ENCODE data around the gene LMO1.

Gene LMO1

DNA sequence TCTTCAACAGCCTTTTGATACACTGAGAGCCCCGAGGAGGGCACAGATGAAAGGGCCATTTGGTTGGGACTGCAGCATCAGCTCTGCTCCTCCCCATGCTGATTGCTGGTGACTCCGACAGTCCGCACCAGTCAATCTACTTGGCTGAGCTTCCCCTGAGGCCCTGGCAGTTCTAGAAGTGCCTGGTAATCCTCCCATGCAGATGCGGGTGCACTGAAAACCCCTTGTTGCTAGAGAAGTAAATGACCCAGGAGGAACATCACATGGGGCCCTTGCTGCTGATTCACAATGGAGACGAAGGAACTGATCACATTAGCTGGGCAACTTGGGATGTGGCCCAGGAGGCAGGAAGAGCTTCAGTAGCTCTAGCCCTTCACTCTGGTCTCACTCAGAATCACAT lies 59.7 kb downstream of the LMO1 start:
- no peak for DNase-seq (ENCODE audit: low spot score)

DNA sequence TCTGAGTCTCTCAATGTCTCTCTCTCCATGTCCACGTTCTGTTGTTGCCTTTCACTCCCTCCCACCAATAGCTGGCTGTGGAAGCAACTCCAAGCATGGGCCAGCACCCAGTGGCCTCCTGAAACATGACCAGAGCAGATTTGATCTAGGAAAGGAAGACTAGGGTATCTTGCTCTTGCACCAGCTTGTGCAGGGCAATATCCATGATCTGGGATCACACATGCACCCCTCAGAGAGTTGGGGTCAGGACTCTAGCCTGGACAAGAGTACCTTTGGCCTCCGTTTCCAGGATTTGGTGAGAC lies 60.3 kb downstream of the LMO1 start:
- peak; percentile 48 for DNase-seq (ENCODE audit: low spot score)

- DNase-seq (ENCODE audit: low spot score), result peak; percentile 94
Measured at GRCh38 chr11:8202516-8203413, 60.9 kb downstream of the LMO1 start.

GRCh38 chr11:8201644-8202365 lies 61.9 kb downstream of the LMO1 start:
- DNase-seq (ENCODE audit: low spot score), result peak; percentile 65

- no peak for DNase-seq (ENCODE audit: low spot score)
Measured at GRCh38 chr11:8199676-8200075, 64.0 kb downstream of the LMO1 start.

DNA sequence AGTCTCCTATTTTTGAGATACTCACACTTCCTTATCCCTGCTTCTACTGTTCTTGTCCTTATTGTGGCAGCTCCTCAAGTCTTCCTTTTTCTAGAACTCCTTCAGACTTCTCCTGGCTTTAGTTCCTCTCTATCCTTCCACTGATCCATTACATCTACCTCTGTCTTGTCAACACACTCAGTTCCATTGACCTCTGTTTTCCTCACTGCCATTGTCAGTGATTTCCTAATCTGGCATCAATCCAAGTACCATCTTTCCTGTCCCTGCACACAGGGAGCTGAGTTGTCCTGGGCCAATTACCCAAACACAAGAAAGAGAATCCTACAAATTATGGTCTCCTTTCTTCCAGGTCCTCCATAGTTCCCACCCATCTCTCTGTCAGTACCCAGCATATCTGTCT lies 66.9 kb downstream of the LMO1 start:
- no peak for DNase-seq (ENCODE audit: low spot score)

DNA sequence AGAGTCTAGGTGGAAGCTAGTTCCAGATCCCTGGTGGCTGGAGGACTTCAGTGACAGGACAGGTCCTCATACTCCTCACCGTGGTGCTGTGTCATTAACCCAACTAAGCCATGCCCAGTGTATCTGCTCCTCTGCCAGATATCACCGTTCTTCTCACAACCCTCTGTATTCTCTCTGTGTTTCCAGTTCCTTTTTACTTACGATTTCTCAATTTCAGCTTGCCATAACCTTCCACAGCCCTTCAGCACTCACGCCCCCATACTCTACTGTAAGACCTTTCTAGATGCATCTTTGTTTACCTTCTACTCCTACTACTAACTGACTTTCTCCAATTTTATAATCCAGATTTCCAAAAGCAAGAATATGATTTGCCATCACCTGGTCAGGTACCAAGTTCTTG lies 68.7 kb downstream of the LMO1 start:
- peak; percentile 14 for DNase-seq (ENCODE audit: low spot score)

- no peak for DNase-seq (ENCODE audit: low spot score)
Measured at GRCh38 chr11:8192896-8193209, 70.8 kb downstream of the LMO1 start.

DNA sequence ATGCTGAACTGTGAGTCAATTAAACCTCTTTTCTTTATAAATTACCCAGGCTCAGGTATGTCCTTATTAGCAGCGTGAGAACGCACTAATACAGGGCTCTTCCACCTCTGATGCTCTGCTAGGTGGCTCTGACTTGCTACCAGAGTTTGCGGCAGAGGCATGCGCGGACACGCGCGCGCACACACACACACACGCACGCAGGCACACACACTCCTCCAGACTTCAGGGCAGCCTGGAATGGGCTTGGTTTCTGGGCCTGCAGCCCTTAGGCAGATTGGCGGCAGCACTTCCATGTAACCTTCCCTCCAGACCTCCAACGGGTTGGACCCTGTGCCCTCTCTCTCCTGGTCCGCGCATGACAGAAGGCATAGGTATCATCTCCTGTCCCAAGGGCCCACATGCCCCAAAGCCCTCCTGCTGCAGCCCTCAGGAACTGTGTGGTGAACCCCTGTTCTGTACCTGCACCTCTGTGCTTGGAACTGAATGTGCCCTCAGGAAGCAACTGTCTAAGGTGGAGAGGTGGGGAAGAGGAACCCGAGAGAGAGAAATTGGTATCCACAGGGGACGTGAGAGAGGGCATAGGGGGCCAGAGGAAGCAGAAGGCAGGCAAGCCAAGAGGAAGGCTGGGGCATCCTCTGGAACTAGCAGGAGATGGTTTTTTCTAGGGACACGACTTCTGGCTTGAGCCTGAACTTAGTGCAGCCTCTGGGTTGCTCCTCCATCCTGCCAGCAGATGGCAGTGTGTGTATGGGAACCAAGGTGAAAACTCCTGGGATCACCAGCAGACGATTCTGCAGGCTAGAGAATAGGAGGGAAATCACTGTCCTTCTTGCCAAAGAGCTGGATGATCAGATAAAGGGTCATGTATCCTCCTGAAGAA lies 71.4 kb downstream of the LMO1 start:
- peak; percentile 84 for DNase-seq (ENCODE audit: low spot score)

GRCh38 chr11:8190431-8190830 lies 73.2 kb downstream of the LMO1 start:
- no peak for DNase-seq (ENCODE audit: low spot score)

GRCh38 chr11:8186429-8186828 lies 77.2 kb downstream of the LMO1 start:
- no peak for DNase-seq (ENCODE audit: low spot score)

- DNase-seq (ENCODE audit: low spot score), result no peak
Measured at GRCh38 chr11:8183111-8183510, 80.6 kb downstream of the LMO1 start.

- DNase-seq (ENCODE audit: low spot score), result no peak
Measured at GRCh38 chr11:8180469-8180868, 83.2 kb downstream of the LMO1 start.

DNA sequence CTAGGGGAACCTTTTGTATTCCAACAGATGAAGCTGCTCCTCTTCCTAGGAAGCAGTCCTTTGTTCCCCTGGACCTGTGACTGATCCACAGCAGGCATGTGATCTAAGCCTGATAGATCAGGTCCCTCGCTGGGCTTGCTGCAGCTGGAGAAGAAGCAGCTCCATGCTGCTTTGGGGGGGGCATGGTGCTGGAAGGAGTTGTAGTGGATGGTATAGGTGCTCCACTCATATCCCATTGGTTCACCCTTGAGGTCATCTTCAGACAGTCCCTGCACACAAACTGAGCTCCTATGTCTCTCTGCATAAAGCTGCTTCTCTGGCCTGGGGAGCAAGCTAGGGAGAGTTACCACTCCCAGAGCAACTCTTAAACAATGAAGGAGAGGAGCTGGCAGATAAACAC lies 85.4 kb downstream of the LMO1 start:
- DNase-seq (ENCODE audit: low spot score), result no peak

DNA sequence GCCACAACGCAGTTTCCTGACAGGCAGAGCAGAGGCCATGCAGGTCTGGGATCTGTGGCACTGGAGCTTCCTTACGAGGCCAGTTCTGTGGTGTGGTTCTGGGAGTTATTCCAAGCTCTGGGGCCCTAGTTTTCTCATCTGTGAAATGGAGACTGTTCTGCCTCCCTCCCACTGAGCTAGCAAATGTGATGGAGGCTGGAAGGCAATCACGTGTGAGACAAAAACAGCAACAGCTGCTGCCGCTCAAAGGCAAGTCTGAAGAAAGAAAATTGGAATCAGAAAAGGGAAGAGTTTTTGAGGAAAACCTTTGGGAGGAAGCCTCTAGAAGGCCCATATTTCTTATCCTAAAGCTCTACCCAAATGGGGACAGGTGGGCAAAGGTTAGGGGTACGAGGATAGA lies 86.5 kb downstream of the LMO1 start:
- no peak for DNase-seq (ENCODE audit: low spot score)

Data from hematopoietic multipotent progenitor cell treated with erythropoietin and hydrocortisone succinate and interleukin-3 and kit ligand, for 15 days (in vitro differentiated cells).